ENCODE measurements around the gene RPS6KA1. TPM values are rescaled to one million over a fixed set of nuclear protein-coding genes. Genes with fewer than 3 reads are reported as not detected.

Gene RPS6KA1
- total and polyA plus RNA-seq, 10 of the 15 experiments (the other 5 are each of a cell fraction or from before 2014, with no cell fraction given): 5.0 to 136 (median 91.5) TPM

GRCh38 chr1:26530410-26530894 lies 891 bp downstream of the RPS6KA1 start:
- TF ChIP-seq NR2C1 (IDR thresholded peaks at IDR 0.05) (peak; percentile 80), CHD2 (IDR thresholded peaks at IDR 0.05; ENCODE audit: borderline replicate concordance, low read depth, low read length) (no peak), NR2F1 (conservative IDR thresholded peaks at IDR 0.05) (peak; percentile 94), ZNF687 (IDR thresholded peaks at IDR 0.05) (0 out of 2 replicates have a peak, but pooled peaks have one; percentile 41)
- no peaks in the 10 kb centered on the region for H3K36me3 ChIP-seq (ENCODE audit: control insufficient read depth in 2 of 2, insufficient read depth in 2 of 2, low read length in 1 of 2)
- no peaks in the 10 kb centered on the region for H3K27me3 ChIP-seq (replicated peaks in 1 of 2; ENCODE audit: control insufficient read depth in 2 of 2, insufficient read depth in 2 of 2, low read length in 1 of 2)
- RAD21 ChIA-PET (ENCODE audit: unreplicated experiment): interaction anchor here (1.1 to 5.6 kb wide), 3 partner anchors 9 to 30 kb away, joined by 5 to 43 read pairs (median 15); no protein-coding TSS in a partner anchor
- BruUV-seq (replicated peaks): no TSS peak
- DNase-seq (ENCODE audit: low read depth, low spot score): no peak
- in situ Hi-C loops (cut with MboI): no loop called here
- peak overlapping the region; percentile 57 for H3K27ac ChIP-seq (ENCODE audit: control insufficient read depth, insufficient read depth)
- peak overlapping the region; percentile 83 for H3K4me3 ChIP-seq
- peak; percentile 31 for FAIRE-seq
- peak overlapping the region; percentile 80 for H2AFZ ChIP-seq (ENCODE audit: control insufficient read depth, low read depth, low read length)
- WGBS (ENCODE audit: insufficient coverage, insufficient replicate concordance, low lambda C conversion rate, missing lambda C conversion rate): 25% methylated on average over 8 of the region's 8 CpGs
- CTCF ChIA-PET: interaction anchor here (0.8 to 7.1 kb wide), 8 partner anchors 9 to 360 kb away, joined by 3 to 90 read pairs (median 3); partner anchors contain the start of gene GPN2
- POLR2A ChIA-PET: interaction anchor here (0.6 to 3.0 kb wide), 5 partner anchors 8 to 948 kb away, joined by 5 to 22 read pairs (median 10); no protein-coding TSS in a partner anchor
- ATAC-seq: peak; percentile 42
- H4K20me1 ChIP-seq (ENCODE audit: control insufficient read depth, insufficient read depth): no peaks in the 10 kb centered on the region
- peaks cover 22% of the 10 kb centered on the region for H3K79me2 ChIP-seq (ENCODE audit: control insufficient read depth, insufficient read depth, low read length)
- SMC1A ChIA-PET (ENCODE audit: uncharacterized antibody, unreplicated experiment): interaction anchor here (0.7 to 4.4 kb wide), 10 partner anchors 8 to 172 kb away, joined by 3 to 16 read pairs (median 6); no protein-coding TSS in a partner anchor
- intact Hi-C loops (cut with micrococcal nuclease; ENCODE audit: unreplicated experiment): no loop called here
- no peaks in the 10 kb centered on the region for H3K9me3 ChIP-seq (replicated peaks; ENCODE audit: control insufficient read depth, insufficient read depth, low read length)
- peaks cover 21% of the 10 kb centered on the region for H3K4me1 ChIP-seq (ENCODE audit: control insufficient read depth, insufficient read depth, low read length)
- peak overlapping the region; percentile 81 for H3K9ac ChIP-seq (ENCODE audit: control insufficient read depth, insufficient read depth, low read length)
- peak overlapping the region; percentile 82 for H3K4me2 ChIP-seq (ENCODE audit: control insufficient read depth, insufficient read depth)
